ENCODE data around the gene SPATA19.

Gene SPATA19

GRCh38 chr11:133800666-133801065, 44.6 kb downstream of the SPATA19 start:
- no peak for DNase-seq (ENCODE audit: low read depth)
- no peak for TF ChIP-seq CTCF (IDR thresholded peaks at IDR 0.05; ENCODE audit: control insufficient read depth, insufficient read depth, low read depth, low read length, missing control alignments)
- H3K4me3 ChIP-seq (ENCODE audit: control insufficient read depth, low read depth, low read length), result no peak overlapping the region

GRCh38 chr11:133797554-133797953, 47.8 kb downstream of the SPATA19 start:
- no peak for TF ChIP-seq CTCF (IDR thresholded peaks at IDR 0.05; ENCODE audit: control insufficient read depth, insufficient read depth, low read depth, low read length, missing control alignments)
- no peak for DNase-seq (ENCODE audit: low read depth)

GRCh38 chr11:133796043-133796795, 49.1 kb downstream of the SPATA19 start:
- DNase-seq (ENCODE audit: low read depth), result no peak
- H3K4me3 ChIP-seq (ENCODE audit: control insufficient read depth, low read depth, low read length), result no peak overlapping the region
- no peak for TF ChIP-seq CTCF (IDR thresholded peaks at IDR 0.05; ENCODE audit: control insufficient read depth, insufficient read depth, low read depth, low read length, missing control alignments)

More at GRCh38 chr11:133797554-133797953, 47.8 kb downstream of the SPATA19 start:
- no peak overlapping the region for H3K4me3 ChIP-seq (ENCODE audit: control insufficient read depth, low read depth, low read length)

- no peak for DNase-seq (ENCODE audit: low read depth)
- H3K4me3 ChIP-seq (ENCODE audit: control insufficient read depth, low read depth, low read length), result no peak overlapping the region
- TF ChIP-seq CTCF (IDR thresholded peaks at IDR 0.05; ENCODE audit: control insufficient read depth, insufficient read depth, low read depth, low read length, missing control alignments), result no peak
Measured at GRCh38 chr11:133795088-133795487, 50.2 kb downstream of the SPATA19 start.

GRCh38 chr11:133794205-133794604, 51.1 kb downstream of the SPATA19 start:
- H3K4me3 ChIP-seq (ENCODE audit: control insufficient read depth, low read depth, low read length), result no peak overlapping the region
- no peak for TF ChIP-seq CTCF (IDR thresholded peaks at IDR 0.05; ENCODE audit: control insufficient read depth, insufficient read depth, low read depth, low read length, missing control alignments)
- DNase-seq (ENCODE audit: low read depth), result no peak

- TF ChIP-seq CTCF (IDR thresholded peaks at IDR 0.05; ENCODE audit: control insufficient read depth, insufficient read depth, low read depth, low read length, missing control alignments), result no peak
- no peak overlapping the region for H3K4me3 ChIP-seq (ENCODE audit: control insufficient read depth, low read depth, low read length)
- DNase-seq (ENCODE audit: low read depth), result no peak
Measured at GRCh38 chr11:133793271-133794035, 51.9 kb downstream of the SPATA19 start.
